ENCODE results near the gene FBXW8. TPM values are rescaled to one million over a fixed set of nuclear protein-coding genes. Genes with fewer than 3 reads are reported as not detected.

Gene FBXW8
- total RNA-seq, 1 donor from 2014 or later, result 32.1 TPM

DNA sequence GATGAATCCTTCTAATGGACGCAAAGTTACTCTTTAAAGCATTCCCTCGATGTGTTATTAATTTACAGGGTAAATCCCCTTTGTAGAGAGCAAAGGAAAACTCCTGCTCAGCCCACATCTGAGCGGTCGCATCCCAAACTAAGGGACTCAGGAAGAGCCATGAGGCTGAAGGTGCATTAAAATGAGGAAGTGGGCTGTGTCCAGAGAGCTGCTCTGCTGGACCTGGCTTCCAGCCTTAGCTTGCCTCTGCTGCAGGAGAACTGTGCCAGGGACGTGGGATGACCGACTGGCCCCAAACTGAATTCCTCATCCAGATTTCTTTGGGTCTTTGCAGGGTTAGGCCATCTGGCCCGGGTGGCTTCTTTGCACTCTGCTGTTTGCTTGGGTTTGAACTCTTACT, 88.3 kb downstream of the FBXW8 start:
- no peaks in the 10 kb centered on the region for H3K27me3 Mint-ChIP-seq (ENCODE audit: unreplicated experiment)
- no peak overlapping the region for H3K27ac Mint-ChIP-seq (ENCODE audit: unreplicated experiment)
- peaks cover 15% of the 10 kb centered on the region for H3K36me3 Mint-ChIP-seq (ENCODE audit: unreplicated experiment)
- no peak for DNase-seq (ENCODE audit: extremely low spot score, unreplicated experiment)
- H3K9me3 Mint-ChIP-seq (ENCODE audit: unreplicated experiment), result no peaks in the 10 kb centered on the region
- TF ChIP-seq, protein P1, sequence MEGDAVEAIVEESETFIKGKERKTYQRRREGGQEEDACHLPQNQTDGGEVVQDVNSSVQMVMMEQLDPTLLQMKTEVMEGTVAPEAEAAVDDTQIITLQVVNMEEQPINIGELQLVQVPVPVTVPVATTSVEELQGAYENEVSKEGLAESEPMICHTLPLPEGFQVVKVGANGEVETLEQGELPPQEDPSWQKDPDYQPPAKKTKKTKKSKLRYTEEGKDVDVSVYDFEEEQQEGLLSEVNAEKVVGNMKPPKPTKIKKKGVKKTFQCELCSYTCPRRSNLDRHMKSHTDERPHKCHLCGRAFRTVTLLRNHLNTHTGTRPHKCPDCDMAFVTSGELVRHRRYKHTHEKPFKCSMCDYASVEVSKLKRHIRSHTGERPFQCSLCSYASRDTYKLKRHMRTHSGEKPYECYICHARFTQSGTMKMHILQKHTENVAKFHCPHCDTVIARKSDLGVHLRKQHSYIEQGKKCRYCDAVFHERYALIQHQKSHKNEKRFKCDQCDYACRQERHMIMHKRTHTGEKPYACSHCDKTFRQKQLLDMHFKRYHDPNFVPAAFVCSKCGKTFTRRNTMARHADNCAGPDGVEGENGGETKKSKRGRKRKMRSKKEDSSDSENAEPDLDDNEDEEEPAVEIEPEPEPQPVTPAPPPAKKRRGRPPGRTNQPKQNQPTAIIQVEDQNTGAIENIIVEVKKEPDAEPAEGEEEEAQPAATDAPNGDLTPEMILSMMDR (IDR thresholded peaks at IDR 0.05), result no peak
- no peak overlapping the region for H3K4me3 Mint-ChIP-seq (ENCODE audit: unreplicated experiment)
- no peaks in the 10 kb centered on the region for H3K4me1 Mint-ChIP-seq (ENCODE audit: unreplicated experiment)

DNA sequence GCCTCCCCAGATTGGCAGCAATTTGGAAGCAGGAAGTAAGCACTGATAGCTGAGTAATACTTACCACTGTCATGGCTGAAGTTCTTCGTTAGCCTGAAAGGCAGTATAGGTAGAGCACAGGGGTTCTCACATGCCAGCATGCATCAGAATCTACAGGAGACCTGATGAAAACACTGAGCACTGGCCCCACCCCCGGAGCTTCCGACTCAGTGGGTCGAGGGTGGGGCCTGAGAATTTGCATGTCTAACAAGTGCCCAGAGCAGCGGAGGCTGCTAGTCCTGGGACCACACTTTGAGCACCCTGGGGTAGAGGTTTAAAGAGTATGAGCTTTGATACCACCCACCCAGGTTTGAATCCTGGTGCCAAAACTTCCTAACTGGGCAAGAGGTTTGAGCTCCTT, 89.6 kb downstream of the FBXW8 start:
- TF ChIP-seq, protein P1 (IDR thresholded peaks at IDR 0.05), result no peak
- no peak overlapping the region for H3K4me3 Mint-ChIP-seq (ENCODE audit: unreplicated experiment)
- no peaks in the 10 kb centered on the region for H3K9me3 Mint-ChIP-seq (ENCODE audit: unreplicated experiment)
- no peaks in the 10 kb centered on the region for H3K4me1 Mint-ChIP-seq (ENCODE audit: unreplicated experiment)
- DNase-seq (ENCODE audit: extremely low spot score, unreplicated experiment), result no peak
- H3K27me3 Mint-ChIP-seq (ENCODE audit: unreplicated experiment), result no peaks in the 10 kb centered on the region
- H3K36me3 Mint-ChIP-seq (ENCODE audit: unreplicated experiment), result peaks cover 16% of the 10 kb centered on the region
- no peak overlapping the region for H3K27ac Mint-ChIP-seq (ENCODE audit: unreplicated experiment)

DNA sequence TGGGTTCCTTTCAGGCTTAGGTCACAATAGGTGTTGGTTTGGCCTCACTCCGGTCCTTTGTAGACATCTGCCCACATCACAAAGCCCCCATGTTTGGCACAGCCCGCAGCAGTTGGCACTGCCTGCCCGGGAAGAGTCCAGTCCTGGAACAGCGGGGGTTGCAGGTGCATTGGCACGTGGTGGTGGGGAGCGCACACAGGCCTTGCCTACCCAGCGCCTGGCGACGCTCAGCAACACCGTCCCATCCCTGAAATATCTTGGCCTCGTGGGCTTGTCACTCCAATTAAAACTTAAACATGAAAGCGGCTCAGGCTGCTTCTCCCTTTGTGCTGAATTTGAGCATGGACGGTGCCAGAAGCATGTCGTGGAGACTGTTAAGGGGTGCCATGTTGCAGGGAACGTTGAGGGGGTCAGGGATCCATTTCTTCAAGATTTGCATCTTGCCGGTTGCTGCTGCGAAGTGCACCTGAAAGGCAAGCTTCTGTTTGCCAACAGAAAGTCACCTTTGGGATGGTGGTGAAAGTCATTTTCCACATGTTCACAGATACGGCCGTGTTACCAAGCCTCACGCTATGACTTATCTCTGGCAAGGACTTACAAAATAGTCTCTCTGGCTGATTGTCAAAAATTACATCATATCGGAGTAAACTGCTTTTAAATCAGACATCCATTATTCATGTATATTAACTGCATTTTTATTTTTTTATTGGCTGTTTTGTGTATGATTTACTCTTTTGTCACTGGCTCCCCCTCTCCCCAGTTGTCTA, 91.5 kb downstream of the FBXW8 start:
- Mint-ChIP-seq H3K36me3 (ENCODE audit: unreplicated experiment) (peaks cover 25% of the 10 kb centered on the region), H3K4me3 (ENCODE audit: unreplicated experiment) (no peak overlapping the region), H3K9me3 (ENCODE audit: unreplicated experiment) (no peaks in the 10 kb centered on the region), H3K4me1 (ENCODE audit: unreplicated experiment) (no peaks in the 10 kb centered on the region), H3K27ac (ENCODE audit: unreplicated experiment) (no peak overlapping the region), H3K27me3 (ENCODE audit: unreplicated experiment) (no peaks in the 10 kb centered on the region)
- no peak for DNase-seq (ENCODE audit: extremely low spot score, unreplicated experiment)
- TF ChIP-seq, protein P1 (IDR thresholded peaks at IDR 0.05), result no peak

DNA sequence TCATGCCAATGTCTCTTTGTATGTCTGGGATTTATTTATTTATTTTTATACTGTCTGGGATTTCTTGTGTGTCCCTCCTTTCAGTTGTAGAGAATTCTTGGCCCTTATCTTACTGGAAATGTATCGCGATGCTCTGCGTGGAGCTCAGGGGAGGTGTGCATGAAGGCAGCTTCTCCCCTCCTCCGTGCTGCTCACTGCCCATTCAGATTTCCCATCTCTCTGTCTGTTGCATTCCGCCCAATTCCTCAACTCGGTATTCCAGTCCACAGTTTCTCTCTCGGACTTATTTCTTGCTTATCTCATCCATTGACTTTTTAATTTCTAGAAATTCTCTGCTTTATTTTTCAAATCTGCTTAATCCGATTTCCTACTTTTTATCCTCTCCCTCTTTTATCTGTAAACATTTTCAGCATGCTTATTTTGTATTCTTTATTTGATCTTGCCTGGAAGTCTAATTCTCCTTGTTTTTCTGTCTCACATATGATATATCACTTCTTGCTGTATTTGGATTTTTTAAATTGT, 93.2 kb downstream of the FBXW8 start:
- TF ChIP-seq, protein P1 (IDR thresholded peaks at IDR 0.05), result no peak
- H3K4me1 Mint-ChIP-seq (ENCODE audit: unreplicated experiment), result no peaks in the 10 kb centered on the region
- DNase-seq (ENCODE audit: extremely low spot score, unreplicated experiment), result no peak
- H3K27me3 Mint-ChIP-seq (ENCODE audit: unreplicated experiment), result no peaks in the 10 kb centered on the region
- H3K9me3 Mint-ChIP-seq (ENCODE audit: unreplicated experiment), result no peaks in the 10 kb centered on the region
- no peak overlapping the region for H3K27ac Mint-ChIP-seq (ENCODE audit: unreplicated experiment)
- peaks cover 33% of the 10 kb centered on the region for H3K36me3 Mint-ChIP-seq (ENCODE audit: unreplicated experiment)
- no peak overlapping the region for H3K4me3 Mint-ChIP-seq (ENCODE audit: unreplicated experiment)

GRCh38 chr12:117005417-117006046, 94.8 kb downstream of the FBXW8 start:
- no peak for DNase-seq (ENCODE audit: extremely low spot score, unreplicated experiment)
- Mint-ChIP-seq H3K9me3 (ENCODE audit: unreplicated experiment) (no peaks in the 10 kb centered on the region), H3K4me1 (ENCODE audit: unreplicated experiment) (no peaks in the 10 kb centered on the region), H3K27ac (ENCODE audit: unreplicated experiment) (no peak overlapping the region), H3K4me3 (ENCODE audit: unreplicated experiment) (no peak overlapping the region), H3K36me3 (ENCODE audit: unreplicated experiment) (peaks cover 38% of the 10 kb centered on the region), H3K27me3 (ENCODE audit: unreplicated experiment) (no peaks in the 10 kb centered on the region)
- TF ChIP-seq, protein P1 (IDR thresholded peaks at IDR 0.05), result no peak
